Fibroblast of skin of abdomen (primary cell): ENCODE measurements around the gene SMIM43.
"Not testable (repeated sequence)": the region's sequence is repeated elsewhere in the genome, so short reads cannot be mapped to it uniquely, and the experiment has no call there.

Experiments
- DNase-seq: peaks from one replicate; pipeline ENCODE4 v3.0.0-alpha.2; 2013

The SMIM43 gene

DNA sequence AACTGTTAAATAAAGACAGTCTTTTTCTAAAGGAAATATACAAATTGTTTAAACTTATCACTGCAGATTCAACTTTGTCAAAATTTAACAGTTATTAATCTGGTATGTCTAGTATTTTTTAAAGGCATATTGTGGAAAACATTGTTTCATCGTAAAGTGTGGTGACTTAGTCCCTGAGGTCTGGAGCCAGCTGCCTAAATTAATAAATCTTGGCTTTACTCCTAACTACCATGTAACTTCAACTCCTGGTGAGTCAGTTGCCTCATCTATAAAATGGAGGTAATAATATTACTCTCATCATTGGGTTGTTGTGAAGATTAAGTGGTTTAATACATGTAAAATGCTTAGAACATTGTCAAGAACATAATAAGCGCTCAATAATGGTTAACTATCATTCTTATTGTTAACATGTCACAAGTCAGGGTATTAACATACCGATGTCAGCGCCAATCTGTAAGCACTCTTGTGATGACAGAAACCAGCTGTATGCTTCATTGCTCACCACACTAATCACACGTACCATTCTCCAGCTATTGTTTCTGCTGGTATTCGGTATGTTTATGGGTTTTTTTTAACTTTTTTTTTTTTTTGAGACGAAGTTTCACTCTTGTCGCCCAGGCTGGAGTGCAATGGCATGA, 14.1 kb upstream of the SMIM43 start:
- peak; percentile 83 for DNase-seq

DNA sequence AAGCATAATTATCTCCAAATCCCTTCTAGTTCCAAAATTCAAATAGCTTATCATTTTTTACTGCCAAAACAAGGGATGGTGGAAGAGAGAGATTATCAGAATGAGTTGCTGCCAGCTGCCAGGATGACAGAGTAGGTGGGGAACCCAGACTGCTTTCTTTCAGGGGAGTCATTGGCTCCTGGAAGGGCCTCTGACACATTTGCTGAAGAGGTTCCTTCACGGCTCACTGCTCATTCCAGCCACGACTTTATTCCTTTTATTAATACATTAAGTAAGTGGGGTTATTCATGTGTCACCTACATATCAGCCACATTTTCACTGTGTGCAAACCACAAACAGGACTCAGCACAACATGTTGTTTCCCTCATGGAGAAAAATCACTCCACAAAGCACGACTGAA, 12.7 kb upstream of the SMIM43 start:
- DNase-seq, result peak; percentile 37

DNA sequence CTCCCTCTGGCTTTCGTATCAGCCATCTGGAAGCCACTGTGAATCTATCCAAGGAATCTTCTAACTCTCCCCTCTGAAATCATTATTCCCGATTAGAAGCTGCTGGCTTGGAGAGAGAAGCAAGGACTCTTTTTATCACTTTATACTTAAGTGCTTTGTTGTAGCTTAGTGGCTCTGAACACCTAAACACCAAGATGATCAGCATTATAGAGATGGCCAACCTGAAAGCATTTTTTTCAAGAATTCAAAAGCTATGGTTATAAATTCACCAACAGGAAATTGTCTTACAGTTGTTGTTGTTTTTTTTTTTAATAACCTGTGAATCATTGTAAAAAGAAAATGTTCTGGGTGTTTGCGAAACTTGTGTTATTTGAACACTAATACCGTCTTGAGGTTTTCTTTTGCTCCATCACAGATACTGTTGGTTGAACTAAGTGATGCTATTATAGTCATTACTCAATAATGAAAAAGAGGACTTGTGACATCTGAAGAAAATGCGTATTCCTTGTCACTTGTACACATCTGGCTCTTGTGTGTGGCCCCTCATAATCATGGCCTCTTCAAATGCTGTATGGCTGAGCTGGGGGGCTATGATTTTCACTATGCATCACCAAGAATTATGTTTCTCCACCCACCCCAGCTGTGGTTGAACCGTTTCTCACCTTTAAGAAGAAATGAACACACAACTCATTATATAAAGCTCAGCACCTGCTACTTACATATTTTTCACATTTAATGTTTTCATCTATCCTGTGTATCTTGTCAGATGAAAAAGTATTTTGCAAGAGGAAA, 11.8 kb upstream of the SMIM43 start:
- DNase-seq, result no peak

DNA sequence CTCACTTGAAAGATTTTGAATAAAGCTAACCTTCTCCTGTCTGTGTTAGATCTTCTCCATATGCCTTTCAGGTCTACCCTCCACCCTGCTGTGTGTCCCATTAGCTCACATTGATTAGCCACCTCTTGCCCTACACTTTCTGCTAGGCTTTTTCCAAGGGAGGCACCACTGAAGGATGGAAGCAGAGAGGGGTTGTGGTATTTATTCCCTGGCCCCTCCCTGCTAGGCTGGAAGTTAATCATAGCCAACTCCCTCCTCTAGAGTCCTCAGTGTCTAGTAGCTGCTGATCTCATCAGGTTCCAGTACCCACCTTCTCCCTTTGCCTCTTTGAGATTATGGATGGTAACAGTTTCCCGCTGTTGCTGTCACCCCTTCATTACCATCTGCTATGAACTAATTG, 8.9 kb upstream of the SMIM43 start:
- no peak for DNase-seq

DNA sequence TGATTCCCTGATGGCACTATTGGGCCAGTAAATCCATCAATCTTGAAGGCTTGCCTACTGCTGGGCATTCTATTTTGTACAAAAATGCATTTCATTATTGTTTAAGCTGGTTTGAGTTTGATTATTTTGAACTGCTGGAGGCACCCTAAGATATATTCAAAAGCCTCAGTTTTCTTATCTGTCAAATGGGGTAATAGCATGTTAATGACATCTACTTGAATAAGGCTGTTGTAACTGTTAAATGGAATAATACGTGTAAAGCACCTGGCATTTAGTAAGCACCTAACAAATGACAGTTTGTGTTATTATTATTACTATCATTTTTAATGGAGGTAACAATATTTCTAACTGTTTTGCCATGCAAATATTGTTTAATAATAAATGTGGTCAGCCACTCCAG, 6.9 kb upstream of the SMIM43 start:
- no peak for DNase-seq

DNA sequence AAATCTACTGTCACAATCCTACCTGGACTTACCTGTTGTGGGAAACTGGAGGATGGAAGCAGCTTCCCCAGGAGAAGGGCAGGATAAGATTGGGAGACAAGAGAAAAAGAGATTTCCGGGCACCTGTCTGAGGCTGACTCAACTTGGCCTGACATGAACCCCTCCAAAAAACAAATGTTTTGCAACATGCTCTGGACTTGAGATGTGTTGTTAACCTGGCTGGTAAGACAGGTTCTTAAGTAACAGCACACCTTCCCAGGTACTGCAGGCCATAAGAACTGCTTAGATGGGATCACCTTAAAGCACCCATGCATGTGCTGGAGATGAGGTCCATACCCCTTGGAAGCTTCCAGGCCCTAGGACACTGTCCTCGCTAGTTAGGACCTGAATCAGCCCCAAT, 4.4 kb upstream of the SMIM43 start:
- DNase-seq, result no peak

DNA sequence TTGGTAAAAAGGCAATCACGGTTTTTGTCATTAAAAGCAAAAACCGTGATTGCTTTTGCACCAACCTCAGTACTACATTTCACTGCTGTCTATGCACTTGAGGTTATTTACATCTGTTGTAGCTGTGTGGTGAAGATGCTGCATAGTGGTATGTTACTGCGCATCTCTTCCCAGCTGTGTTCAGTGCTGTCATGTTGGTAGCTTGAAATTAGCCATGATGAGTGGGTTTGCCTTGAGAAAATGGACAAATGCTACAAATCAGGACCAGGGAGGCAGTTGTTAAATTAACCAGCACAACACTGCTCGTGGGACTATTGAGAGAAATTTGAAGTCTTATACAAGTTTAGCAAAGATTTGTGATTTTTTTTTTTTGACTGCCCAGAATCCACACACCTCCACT, 2.2 kb upstream of the SMIM43 start:
- DNase-seq, result no peak

DNA sequence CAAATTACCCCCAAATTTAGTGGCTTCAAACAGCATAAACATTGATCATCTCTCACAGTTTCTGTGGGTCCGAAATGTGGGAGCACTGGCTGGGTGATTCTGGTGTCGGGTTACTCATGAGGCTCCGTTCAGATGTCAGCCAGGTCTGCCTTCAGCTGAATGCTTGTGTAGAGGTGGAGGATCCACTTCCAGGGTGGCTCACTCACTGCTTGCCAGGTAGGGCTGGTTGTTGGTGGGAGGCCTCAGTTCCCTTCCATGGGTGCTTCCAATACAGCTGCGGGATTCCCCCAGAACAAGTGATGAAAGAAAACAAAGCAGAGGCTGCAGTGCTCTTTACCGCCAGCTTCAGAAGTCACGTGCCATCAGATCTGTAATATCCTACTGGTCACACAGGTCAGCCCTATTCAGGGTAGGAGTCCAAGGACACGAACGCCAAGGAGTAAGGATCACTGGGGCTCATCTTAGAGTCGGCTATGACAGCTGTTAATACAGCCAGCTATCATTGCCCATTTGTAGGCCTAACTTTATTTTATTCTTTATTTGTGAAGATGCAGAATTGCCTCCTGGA, 1.1 kb upstream of the SMIM43 start:
- no peak for DNase-seq

DNA sequence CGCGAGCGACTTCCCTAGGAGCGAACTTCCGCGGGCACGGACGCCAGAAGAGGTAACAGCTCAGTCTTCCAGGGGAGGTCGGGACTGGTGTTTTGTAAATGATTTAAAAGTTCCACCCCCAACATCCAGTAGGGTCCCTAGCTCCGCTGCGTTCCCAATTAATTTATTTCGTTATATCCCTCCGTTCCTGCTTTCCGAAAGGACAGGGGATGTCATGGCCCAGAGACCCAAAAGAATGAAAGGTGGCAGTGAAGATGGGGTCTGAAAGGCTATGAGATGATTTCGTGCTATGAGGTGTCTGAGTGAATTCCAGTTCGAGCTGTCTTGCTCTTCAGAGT, 373 bp upstream of the SMIM43 start:
- DNase-seq, result no peak

DNA sequence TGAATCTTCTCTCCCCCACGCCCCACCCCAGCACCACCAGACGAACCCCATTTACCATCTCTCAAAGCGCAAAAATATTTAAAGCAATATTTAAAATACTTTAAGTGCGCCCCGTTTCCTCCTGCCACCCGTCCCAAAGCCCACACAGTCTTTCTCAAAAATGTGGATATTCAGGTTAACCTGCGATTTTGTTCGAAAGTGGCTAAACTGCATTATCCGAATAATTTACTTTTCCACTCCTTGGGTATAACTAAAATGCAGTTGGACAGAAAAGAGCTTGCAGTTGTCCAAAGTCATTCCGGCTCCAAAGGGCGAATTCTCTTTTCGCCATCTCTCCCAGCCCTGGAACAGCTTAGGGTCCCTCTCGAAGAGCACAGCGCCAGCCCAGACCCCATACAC, 662 bp downstream of the SMIM43 start:
- DNase-seq, result no peak

DNA sequence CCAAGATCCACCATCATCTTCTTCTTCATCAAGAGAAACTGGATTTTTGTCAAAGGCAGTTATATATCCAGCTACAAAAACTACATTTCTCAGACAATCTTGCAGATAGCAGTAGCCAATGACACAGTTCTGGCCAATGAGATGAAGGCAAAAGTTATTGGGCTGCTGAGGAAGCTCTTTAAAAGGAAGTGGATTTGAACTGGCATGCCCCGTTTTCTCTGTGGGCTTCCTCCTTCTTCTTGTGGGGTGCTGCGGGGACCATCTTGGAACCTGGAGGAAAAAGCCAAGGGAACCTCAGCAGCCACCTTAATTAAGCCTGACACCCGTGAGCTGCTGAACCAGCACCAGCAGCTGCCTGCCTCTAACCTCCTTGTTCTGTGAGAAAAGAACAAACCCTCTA, 4.8 kb downstream of the SMIM43 start:
- no peak for DNase-seq

DNA sequence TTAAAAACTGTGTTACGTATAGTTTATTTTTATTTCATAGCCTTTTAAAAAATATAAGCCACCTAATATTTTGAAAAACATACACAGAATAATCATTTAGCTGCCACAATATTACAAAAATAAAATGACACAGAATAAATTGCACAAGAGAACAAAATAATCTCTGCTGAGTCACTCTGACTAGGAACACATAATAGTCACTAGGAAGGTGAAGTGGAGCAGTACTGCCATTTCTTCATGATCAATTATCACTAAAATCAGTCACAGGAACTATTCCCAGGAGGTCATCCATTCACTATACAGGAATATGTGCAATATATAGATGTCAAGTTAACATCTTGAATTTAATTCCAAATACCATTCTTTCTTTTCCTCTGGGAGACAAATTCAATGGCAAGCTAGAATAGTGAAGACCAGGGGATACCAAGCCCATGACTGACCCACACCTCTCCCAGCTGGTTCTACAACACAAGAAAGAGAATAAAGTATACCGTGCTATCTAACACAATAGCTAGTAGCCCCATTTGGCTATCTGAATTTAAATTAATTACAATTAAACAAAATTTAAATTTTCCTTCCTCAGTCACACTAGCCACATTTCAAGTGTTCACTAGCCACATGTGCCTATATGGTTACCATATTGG, 5.9 kb downstream of the SMIM43 start:
- DNase-seq, result no peak

DNA sequence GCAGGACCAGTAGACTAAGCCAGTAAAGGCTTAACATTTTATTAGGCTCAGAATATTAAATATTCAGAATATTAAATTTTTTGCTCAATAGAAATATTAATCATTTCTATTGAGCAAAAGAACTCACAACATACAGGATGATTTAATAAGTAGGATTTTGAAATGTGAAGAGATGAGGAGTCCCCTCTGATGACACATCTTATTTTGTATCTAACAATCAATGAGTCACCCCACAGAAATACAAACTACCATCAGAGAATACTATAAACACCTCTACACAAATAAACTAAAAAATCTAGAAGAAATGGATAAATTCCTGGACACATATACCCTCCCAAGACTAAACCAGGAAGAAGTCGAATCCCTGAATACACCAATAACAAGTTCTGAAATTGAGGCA, 12.8 kb downstream of the SMIM43 start:
- not testable (repeated sequence) for DNase-seq

DNA sequence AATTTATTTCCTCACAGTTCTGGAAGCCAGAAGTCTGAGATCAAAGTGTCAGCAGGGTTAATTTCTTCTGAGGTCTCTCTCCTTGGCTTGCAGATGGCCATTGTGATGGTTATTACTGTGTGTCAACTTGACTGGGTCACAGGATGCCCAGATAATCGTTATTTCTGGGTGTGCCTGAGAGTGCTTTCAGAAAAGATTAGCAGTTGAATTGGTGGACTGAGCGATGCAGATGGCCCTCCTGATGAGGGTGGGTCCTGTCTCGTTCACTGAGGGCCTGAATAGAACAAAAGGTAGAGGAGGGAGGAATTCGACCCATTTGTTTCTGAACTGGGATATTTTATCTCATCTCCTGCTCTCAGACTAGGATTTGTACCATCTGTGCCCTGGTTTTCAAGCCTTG, 15.7 kb downstream of the SMIM43 start:
- DNase-seq, result no peak

DNA sequence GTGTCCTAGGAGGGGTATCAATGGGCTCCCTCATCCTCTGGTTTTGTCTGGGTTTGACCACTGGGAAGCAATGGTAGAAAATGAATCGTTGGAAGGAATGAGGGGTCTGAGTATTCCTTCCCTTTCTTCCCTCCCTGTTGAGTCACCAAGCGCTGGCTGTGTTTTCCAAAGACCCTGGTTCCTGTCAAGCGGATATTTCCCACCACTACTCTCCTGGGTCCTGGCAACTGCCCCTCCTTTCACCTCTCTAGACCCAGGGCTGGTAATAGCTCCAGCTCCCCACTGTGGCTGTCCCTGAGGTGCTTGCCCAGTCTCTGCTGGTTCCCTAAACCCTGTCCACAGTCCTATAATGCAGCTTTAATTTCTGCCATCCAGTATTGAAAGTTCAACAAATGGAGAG, 22.2 kb downstream of the SMIM43 start:
- DNase-seq, result no peak

DNA sequence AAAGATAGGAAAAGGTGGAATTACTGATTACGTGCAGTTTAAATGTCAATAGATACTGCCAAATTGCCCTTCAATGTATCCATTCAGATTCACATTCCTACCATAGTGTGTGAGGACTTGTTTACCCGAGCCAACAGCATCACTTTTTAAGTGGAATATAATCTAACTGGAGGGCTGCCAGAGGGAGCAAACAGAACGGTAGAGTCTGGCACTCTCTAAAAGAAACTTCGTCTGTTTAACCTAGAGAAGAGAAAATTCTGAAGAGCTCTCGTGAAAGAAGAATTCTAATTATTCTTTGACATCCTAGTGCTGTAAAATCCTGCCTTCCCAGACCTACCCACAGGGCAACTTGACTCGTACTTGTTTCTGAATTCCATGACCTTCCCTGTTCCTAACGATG, 23.2 kb downstream of the SMIM43 start:
- no peak for DNase-seq

DNA sequence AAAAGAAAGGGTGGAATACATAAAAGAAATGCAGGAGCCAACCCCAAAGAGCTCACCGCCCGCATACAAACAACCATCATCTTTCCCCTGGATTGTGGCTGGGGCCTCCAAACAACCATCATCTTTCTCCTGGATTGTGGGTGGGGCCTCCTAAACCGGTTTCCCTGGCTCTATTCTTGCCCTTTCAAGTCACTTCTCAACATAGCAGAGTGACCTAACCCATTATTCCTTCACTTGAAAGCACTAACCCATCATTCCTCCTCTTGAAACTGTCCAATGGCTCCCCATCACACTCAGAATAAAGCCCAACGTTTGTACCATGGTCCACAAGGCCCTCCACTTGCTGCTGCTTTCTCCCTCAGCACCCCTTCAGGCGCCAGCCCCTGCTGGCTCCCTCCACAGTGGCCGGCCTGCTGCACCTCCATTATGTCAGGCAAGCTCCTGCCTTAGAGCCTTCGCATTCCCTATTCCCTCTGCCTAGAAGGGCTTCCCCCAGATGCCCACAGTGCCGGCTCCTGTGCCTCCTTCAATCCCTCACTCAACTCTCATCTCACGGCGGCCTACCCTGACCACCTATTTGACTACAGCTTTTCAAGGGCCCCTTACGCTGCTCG, 24.1 kb downstream of the SMIM43 start:
- no peak for DNase-seq

DNA sequence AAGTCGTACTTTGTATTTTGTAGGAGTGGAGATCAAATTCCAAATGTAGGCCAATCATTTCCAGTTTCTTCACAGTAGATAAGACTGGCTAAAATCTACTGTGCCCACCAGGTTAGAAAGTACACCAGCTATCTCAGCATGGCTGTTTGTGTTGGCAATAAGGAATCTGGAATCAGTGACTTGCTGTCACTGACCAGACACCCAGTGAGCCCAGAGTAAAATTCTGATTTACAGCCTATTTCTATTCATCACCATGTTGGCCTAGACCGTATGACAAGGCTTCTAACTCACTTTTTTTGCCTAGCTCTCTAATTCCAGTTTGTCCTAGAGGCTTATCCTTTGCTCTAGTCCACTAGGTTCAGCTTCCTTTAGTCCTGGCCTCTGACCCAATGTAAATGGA, 25.4 kb downstream of the SMIM43 start:
- no peak for DNase-seq

DNA sequence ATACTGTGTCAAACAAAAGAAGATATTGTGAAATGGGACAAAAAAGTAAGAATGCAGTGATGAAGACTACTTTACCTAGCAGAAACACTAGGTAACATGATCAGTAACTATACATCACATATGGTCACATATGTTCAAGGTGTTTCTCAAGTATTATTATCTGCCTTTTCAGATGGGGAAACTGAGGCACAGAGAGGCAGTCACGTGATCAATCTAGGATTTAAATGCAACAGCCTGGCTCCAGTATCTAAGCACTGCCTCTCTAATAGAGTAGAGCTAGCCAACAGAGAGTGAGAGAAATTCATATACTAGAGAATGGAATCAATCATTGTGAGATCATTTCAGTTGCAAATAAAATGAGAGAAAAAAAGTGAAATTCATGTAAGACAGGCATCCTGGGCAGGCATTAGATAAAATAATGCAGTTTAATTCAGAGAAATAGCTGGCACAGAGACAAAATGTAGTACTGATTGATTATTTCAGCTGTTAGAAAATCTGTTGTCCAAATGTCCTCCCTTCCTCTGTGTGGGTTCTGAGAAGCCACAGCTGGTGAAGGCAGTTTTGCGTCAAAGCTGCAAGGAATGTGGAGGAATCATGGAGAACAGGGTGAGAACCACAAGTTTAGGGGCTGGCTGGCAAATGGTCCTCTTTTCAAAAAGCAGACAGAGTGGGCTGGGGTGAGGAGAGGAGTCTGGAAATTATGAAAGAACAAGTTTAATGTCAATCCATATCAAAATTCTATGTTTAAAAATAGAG, 26.0 kb downstream of the SMIM43 start:
- DNase-seq, result peak; percentile 82

DNA sequence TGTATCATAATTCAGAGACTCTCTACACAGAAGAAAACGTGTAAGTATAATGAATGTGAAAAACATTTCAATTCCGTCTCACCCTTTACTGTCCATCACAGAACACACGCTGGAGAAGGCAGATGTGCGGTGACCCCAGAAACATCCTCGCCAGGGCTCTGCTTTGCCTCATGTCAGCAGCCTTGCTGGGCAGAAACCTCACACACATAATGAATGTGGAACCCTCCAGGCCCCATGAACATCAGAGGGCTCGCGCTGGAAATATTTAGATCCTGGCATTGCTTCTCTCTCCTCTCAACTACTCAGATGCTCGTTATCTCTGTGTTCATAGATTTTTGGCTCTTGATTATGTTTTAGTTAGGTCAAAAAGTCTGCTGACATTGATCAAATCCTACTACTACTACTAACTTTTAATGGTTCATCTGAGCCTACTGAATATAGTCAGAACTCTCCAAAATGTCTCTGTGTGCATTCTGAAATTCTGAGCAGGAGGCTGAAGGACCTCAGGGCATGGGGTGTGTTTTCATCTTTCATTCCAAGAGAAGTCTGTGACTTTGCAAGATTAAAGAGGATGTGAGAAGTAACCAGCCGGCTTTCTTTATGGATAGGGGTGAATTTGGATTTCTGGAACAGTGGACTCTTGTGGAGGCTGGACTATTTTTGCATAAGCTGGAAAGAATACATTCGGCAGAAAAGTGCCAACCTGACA, 27.0 kb downstream of the SMIM43 start:
- DNase-seq, result no peak

DNA sequence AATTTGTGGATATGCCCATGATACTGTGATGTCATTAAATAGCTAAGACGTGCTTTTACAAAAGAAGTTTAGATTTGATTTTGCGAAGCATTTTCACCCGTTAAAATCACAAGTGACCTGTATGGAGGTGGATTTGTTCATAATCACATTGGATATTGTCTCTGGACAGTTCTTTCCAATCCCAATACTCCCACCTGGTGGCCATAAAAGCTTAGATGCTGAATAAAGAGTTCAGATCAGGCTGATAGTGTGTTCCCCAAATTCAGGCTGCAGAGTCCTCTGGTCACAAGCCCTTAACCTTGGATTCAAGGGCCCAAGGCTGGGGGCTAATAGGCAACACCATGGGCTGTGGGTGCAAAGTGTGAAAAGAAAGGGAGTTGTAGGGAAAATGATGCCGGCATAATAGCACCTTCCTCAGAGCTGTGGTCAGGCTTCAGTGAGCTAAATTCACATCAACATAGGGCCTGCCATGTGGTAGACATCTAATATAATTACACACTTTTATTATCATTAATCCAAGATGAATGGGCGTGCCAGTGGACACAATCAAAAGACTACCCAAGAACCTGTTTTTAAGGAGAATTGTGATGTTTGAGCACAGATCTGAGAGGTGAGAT, 28.1 kb downstream of the SMIM43 start:
- peak; percentile 65 for DNase-seq

DNA sequence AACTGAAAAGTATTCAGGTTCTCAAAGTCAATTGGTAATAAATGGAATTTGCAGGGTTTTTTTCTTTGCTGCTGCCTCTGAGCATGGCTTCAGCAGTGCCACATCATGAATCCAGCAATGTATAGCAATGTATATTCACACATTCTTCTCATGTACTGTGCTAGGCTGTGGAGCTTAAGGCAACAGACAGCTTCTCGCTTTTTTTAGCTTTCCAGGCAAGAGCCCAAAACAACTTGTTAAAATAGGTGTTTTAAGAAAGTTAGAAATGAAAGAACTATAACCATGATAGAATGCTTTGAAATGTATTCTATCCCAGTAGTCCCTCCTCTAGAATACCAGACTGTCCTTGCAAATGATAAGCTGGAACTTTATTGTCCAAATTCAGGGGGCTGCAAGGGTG, 30.4 kb downstream of the SMIM43 start:
- DNase-seq, result no peak
